K562 (cell line): ENCODE measurements around the gene ARFGAP3. TPM values are rescaled to one million over a fixed set of nuclear protein-coding genes. Genes with fewer than 3 reads are reported as not detected.

Source experiments
- ATAC-seq: fragments of 200-7000 bp; cut with Tn5 transposase; 3 replicates; pipeline ENCODE4 v1.9.1; 2020; ENCODE audit warnings: moderate library complexity
- BruUV-seq: library from RNA; stranded (reverse); fragments of 400-500 nt; replicated peaks from 2 replicates; lab custom pipeline; 2021; lab: Mats Ljungman, UMichigan
- CTCF ChIA-PET: fragments of 300-600 bp; formaldehyde crosslinking; extraction: SDS; loops from one replicate; lab custom pipeline; 2021; ENCODE audit warnings: low intra/inter-chr PET ratio; lab: Yijun Ruan, JAX
- POLR2A ChIA-PET: fragments of 300-600, 350-650 bp; sonication (Branson Sonifier 250); formaldehyde crosslinking; extraction: SDS; loops from one replicate; lab custom pipeline; 2021; ENCODE audit warnings: antibody characterized with exemption, inconsistent platforms; lab: Yijun Ruan, JAX
- DNase-seq, 4 experiments: peaks; one replicate each; pipeline versions ENCODE4 v3.0.0 to v3.0.0-alpha.2; 2011 to 2018; ENCODE audit warnings: low spot score in 3 of 4, mixed read lengths in 3 of 4; ENCODE audit errors: extremely low read depth in 1 of 4
- FAIRE-seq: peaks from 2 replicates; lab custom pipeline; 2011; peaks lifted over from hg19 to GRCh38; lab: Jason Lieb, UNC
- H2AFZ ChIP-seq: 2 replicates; pipeline ENCODE4 v1.6.0; 2011; ENCODE audit warnings: low read depth, low read length, control low read depth, inconsistent platforms
- H3K27ac ChIP-seq: fragments of 200-600 bp; 3 replicates; pipeline ENCODE4 v1.8.0; 2011; ENCODE audit warnings: low read depth, mild to moderate bottlenecking, control low read depth, inconsistent platforms, low read length, moderate library complexity, mixed read lengths; ENCODE audit errors: extremely low read depth
- H3K27me3 ChIP-seq, 2 experiments: fragments of 300-600 bp in 1 of 2; 2 replicates in 1 of 2; 3 replicates in 1 of 2; pipeline versions ENCODE4 v1.6.0 to v1.8.0; 2011; ENCODE audit warnings: inconsistent platforms in 2 of 2, low read length in 2 of 2, mild to moderate bottlenecking in 1 of 2, mixed read lengths in 1 of 2, moderate library complexity in 1 of 2; ENCODE audit not compliant: control insufficient read depth in 2 of 2, insufficient read depth in 2 of 2
- H3K36me3 ChIP-seq: fragments of 300-600 bp; 3 replicates; pipeline ENCODE4 v1.8.0; 2011; ENCODE audit warnings: mild to moderate bottlenecking, low read length, inconsistent platforms; ENCODE audit not compliant: control insufficient read depth, insufficient read depth
- H3K4me1 ChIP-seq, 2 experiments: fragments of 200-600 bp in 1 of 2; replicated peaks in 1 of 2; 2 replicates in 1 of 2; 3 replicates in 1 of 2; pipeline versions ENCODE4 v1.5.1 to v1.8.0; 2011; ENCODE audit warnings: inconsistent platforms in 2 of 2, low read length in 2 of 2, mild to moderate bottlenecking in 1 of 2, mixed read lengths in 1 of 2, moderate library complexity in 1 of 2; ENCODE audit not compliant: control insufficient read depth in 2 of 2, insufficient read depth in 2 of 2
- H3K4me2 ChIP-seq: 2 replicates; pipeline ENCODE4 v1.6.1; 2011; ENCODE audit warnings: low read length, control low read depth, inconsistent platforms, mixed read lengths; ENCODE audit not compliant: insufficient read depth
- H3K4me3 ChIP-seq: fragments of 200-600 bp; sonication (generic), shearing (Covaris generic); 2 replicates; pipeline ENCODE4 v1.5.1; 2016; ENCODE audit warnings: control low read depth, inconsistent platforms
- H3K79me2 ChIP-seq: fragments of 200-600 bp; 3 replicates; pipeline ENCODE4 v1.8.0; 2011; ENCODE audit warnings: low read length, inconsistent platforms; ENCODE audit not compliant: control insufficient read depth, insufficient read depth
- H3K9ac ChIP-seq, 2 experiments: 2 replicates each; pipeline versions ENCODE4 v1.6.0 to v1.6.1; 2011; ENCODE audit warnings: low read depth in 2 of 2, low read length in 2 of 2, control low read depth in 1 of 2, inconsistent platforms in 1 of 2, mild to moderate bottlenecking in 1 of 2, mixed read lengths in 1 of 2; ENCODE audit not compliant: insufficient read depth in 1 of 2
- H3K9me1 ChIP-seq: one replicate; pipeline ENCODE4 v1.6.0; 2011; ENCODE audit warnings: inconsistent platforms, mild to moderate bottlenecking, low read length, moderate library complexity; ENCODE audit not compliant: control insufficient read depth, insufficient read depth
- H3K9me3 ChIP-seq: replicated peaks from 2 replicates; pipeline ENCODE4 v1.5.1; 2011; ENCODE audit warnings: low read depth, low read length, inconsistent platforms; ENCODE audit not compliant: control insufficient read depth, insufficient read depth
- H4K20me1 ChIP-seq: replicated peaks from 2 replicates; pipeline ENCODE4 v1.6.1; 2011; ENCODE audit warnings: low read length, inconsistent platforms, mixed read lengths; ENCODE audit not compliant: control insufficient read depth, insufficient read depth
- ASH1L ChIP-seq: fragments of 450-650 bp; IDR thresholded peaks from 2 replicates; pipeline ENCODE4 v1.6.1; 2018; ENCODE audit warnings: borderline replicate concordance, mild to moderate bottlenecking, low read depth; ENCODE audit not compliant: partially characterized antibody
- CHCHD3 ChIP-seq: fragments of 250-450 bp; sonication (Bioruptor Pico); IDR thresholded peaks from 2 replicates; pipeline ENCODE4 v2.1.2; 2022; ENCODE audit warnings: mild to moderate bottlenecking
- EP400 ChIP-seq: fragments of 450-650 bp; IDR thresholded peaks from 2 replicates; pipeline ENCODE4 v1.6.1; 2017; ENCODE audit warnings: antibody characterized with exemption, mild to moderate bottlenecking, moderate library complexity
- HDAC3 ChIP-seq: fragments of 450-650 bp; IDR thresholded peaks from 2 replicates; pipeline ENCODE4 v1.6.1; 2018; ENCODE audit warnings: borderline replicate concordance, mild to moderate bottlenecking, moderate library complexity; ENCODE audit not compliant: partially characterized antibody
- MYNN ChIP-seq, 2 experiments: sonication (generic); formaldehyde crosslinking in 1 of 2; IDR thresholded peaks; 2 replicates each; pipeline versions ENCODE4 v1.5.0 to v1.6.1; 2016 to 2020; ENCODE audit warnings: antibody characterized with exemption in 1 of 2, missing genetic modification reagents in 1 of 2
- SIRT6 ChIP-seq: IDR thresholded peaks from one replicate; pipeline ENCODE4 v1.6.1; 2012; ENCODE audit warnings: low read depth, mild to moderate bottlenecking, control low read depth, inconsistent platforms, low read length, moderate library complexity
- ZKSCAN1 ChIP-seq: fragments of 150-350 bp; IDR thresholded peaks from 2 replicates; pipeline ENCODE4 v1.6.1; 2016; ENCODE audit warnings: low read depth, low read length
- ZNF766 ChIP-seq: fragments of 200-800 bp; sonication (Bioruptor generic); conservative IDR thresholded peaks from 2 replicates; pipeline ENCODE4 v1.6.1; 2016; ENCODE audit warnings: missing genetic modification characterization, missing compliant biosample characterization
- WGBS: fragments of 100-300 bp; shearing (Covaris generic); methylation state at CpG from one replicate; pipeline ENCODE4 v1.1.6; 2016; ENCODE audit warnings: low coverage, mixed read lengths; ENCODE audit not compliant: insufficient coverage; ENCODE audit errors: missing lambda C conversion rate; 5-methylcytosine and 5-hydroxymethylcytosine counted together
- in situ Hi-C: fragments of 300-500 bp; cut with MboI; formaldehyde crosslinking; loops from 4 replicates; pipeline ENCODE4 v1.15.0; 2018; ENCODE audit warnings: inconsistent platforms, mixed read lengths
- intact Hi-C: fragments of 100-400 bp; cut with micrococcal nuclease; formaldehyde crosslinking; loops from 2 replicates; pipeline ENCODE4 v1.14.2; 2022
- polyA plus RNA-seq, 8 experiments: library from polyadenylated mRNA; depleted of rRNA in 4 of 8; stranded (reverse) in 5 of 8; unstranded in 3 of 8; fragments of >200 nt; fragmentation: Nextera tagmentation in 2 of 8; fragmentation: Illumina TruSeq in 1 of 8; extraction: Ambion mirVana in 2 of 8; extraction: Trizol in 1 of 8; gene quantifications; 2 replicates each; pipeline versions ENCODE4 v1.2.1 to v1.2.3, GENCODE V29; 2011 to 2014; ENCODE audit warnings: inconsistent platforms in 1 of 8, missing spikeins in 1 of 8
- total RNA-seq, 7 experiments: library from RNA; depleted of rRNA in 6 of 7; stranded (reverse); fragments of >200 nt in 6 of 7; fragmentation: Illumina TruSeq in 2 of 7; extraction: Trizol in 2 of 7; gene quantifications; 2 replicates each; pipeline versions ENCODE4 v1.2.1 to v1.2.3, GENCODE V29; 2011 to 2021; ENCODE audit warnings: low replicate concordance in 1 of 7

Gene ARFGAP3
- total and polyA plus RNA-seq, 9 of the 15 experiments (the other 6 are each of a cell fraction or from before 2014, with no cell fraction given), result 14.2 to 31.9 (median 22.7) TPM

GRCh38 chr22:42881298-42881697 is 24.2 kb upstream of the ARFGAP3 start:
- no peak for TF ChIP-seq EP400
- no peak for TF ChIP-seq CHCHD3 (CRISPR knock-in tag)
- TF ChIP-seq ASH1L, result no peak
- no peak for TF ChIP-seq ZNF766 (CRISPR knock-in tag)
- no peak for TF ChIP-seq SIRT6
- no peak for TF ChIP-seq MYNN (IDR thresholded peaks at IDR 0.05)
- TF ChIP-seq MYNN (CRISPR knock-in tag; IDR thresholded peaks at IDR 0.05), result no peak
- no peak for TF ChIP-seq ZKSCAN1
- TF ChIP-seq HDAC3, result no peak

More at GRCh38 chr22:42881298-42881697, 24.2 kb upstream of the ARFGAP3 start:
- no peak for ATAC-seq
- 89% methylated on average over 7 of the region's 12 CpGs for WGBS
- Histone ChIP-seq H3K27ac (no peak overlapping the region), H3K9me3 (no peaks in the 10 kb centered on the region), H3K27me3 (no peaks in the 10 kb centered on the region), H3K79me2 (no peaks in the 10 kb centered on the region), H3K36me3 (peaks cover 55% of the 10 kb centered on the region; the same call in 2 of the 3 replicates), H3K9ac (no peak overlapping the region; a peak in 1 of 4 replicates), H3K4me3 (no peak overlapping the region), H3K9me1 (no peaks in the 10 kb centered on the region), H3K4me1 (no peaks in the 10 kb centered on the region), H4K20me1 (no peaks in the 10 kb centered on the region), H2AFZ (no peak overlapping the region), H3K4me2 (no peak overlapping the region)
- FAIRE-seq, result no peak
- DNase-seq, result no peak
- BruUV-seq, result no TSS peak
- ChIA-PET CTCF (no interaction called here), POLR2A (interaction anchor here (1.6 kb wide), 1 partner anchor 12 kb away, joined by 4 read pairs; no protein-coding TSS in a partner anchor)
- intact Hi-C loops (no loop called here), in situ Hi-C loops (no loop called here)
